Omental fat pad (tissue), 4 donors: ENCODE measurements around the gene TAAR9. TPM values are rescaled to one million over a fixed set of nuclear protein-coding genes. Genes with fewer than 3 reads are reported as not detected.
"Not testable (repeated sequence)": the region's sequence is repeated elsewhere in the genome, so short reads cannot be mapped to it uniquely, and the experiment has no call there.

Experiments
- ATAC-seq: fragments of 150-250 bp; one replicate; pipeline ENCODE4 v1.9.1; 2016; ENCODE audit warnings: mild to moderate bottlenecking, moderate library complexity; ENCODE audit not compliant: low FRiP score
- DNase-seq: peaks from one replicate; pipeline ENCODE4 v3.0.0-alpha.2; 2019; ENCODE audit warnings: low spot score
- total RNA-seq, 4 donors: library from RNA; depleted of rRNA; stranded (reverse); fragments of >200 nt; gene quantifications; one replicate each; pipeline ENCODE4 v1.1.0, GENCODE V29; 2016
- TF ChIP-seq, protein P1 (sequence below), 3 donors: fragments of 450-650 bp; IDR thresholded peaks; one replicate each; pipeline ENCODE4 v1.5.1; 2016 to 2017; ENCODE audit warnings: antibody characterized with exemption in 3 of 3, mild to moderate bottlenecking in 3 of 3, moderate library complexity in 2 of 3

The TAAR9 gene
- total RNA-seq, 4 donors from 2014 or later, result not detected

DNA sequence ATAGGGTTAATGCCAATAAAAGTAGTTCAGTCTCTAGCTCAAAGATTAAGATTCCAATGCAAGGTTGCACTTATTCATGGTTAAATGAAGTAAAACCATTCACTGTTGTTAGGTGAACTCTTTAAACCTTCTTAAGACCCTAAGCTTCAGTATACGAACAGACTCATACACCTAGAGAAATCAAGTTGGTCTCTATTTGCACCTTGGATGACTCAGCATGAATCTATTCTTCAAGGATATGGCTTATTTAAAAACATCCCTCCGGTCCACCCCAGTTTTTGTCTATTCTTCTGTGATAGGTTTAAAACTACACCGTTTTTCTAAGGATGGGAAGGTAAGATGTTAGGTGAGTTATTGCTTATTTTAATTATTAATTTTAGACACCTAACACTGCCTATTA, 932 bp upstream of the TAAR9 start:
- ATAC-seq (no peak), DNase-seq (no peak)
- TF ChIP-seq, protein P1, sequence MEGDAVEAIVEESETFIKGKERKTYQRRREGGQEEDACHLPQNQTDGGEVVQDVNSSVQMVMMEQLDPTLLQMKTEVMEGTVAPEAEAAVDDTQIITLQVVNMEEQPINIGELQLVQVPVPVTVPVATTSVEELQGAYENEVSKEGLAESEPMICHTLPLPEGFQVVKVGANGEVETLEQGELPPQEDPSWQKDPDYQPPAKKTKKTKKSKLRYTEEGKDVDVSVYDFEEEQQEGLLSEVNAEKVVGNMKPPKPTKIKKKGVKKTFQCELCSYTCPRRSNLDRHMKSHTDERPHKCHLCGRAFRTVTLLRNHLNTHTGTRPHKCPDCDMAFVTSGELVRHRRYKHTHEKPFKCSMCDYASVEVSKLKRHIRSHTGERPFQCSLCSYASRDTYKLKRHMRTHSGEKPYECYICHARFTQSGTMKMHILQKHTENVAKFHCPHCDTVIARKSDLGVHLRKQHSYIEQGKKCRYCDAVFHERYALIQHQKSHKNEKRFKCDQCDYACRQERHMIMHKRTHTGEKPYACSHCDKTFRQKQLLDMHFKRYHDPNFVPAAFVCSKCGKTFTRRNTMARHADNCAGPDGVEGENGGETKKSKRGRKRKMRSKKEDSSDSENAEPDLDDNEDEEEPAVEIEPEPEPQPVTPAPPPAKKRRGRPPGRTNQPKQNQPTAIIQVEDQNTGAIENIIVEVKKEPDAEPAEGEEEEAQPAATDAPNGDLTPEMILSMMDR (IDR thresholded peaks at IDR 0.05), result no peak

DNA sequence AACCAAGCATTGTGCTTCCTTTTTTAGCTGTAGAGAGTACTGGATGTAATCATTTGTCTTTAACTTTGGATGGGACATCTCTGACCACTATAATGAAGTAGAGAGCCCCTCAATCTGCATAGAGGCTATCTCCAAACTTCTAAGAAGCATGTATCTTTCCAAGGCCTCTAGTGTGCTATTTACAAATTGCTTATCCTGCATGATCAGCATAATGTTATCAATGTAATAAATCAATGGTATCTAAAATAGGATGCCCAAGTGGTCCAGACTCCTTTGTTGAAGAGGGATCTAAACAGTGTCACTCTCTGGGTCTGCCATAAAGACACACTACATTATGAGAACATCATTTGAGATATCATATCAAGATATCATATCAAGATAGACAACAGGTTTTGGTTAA, 6.7 kb downstream of the TAAR9 start:
- ATAC-seq (no peak), DNase-seq (no peak)
- TF ChIP-seq, protein P1 (IDR thresholded peaks at IDR 0.05), result no peak

DNA sequence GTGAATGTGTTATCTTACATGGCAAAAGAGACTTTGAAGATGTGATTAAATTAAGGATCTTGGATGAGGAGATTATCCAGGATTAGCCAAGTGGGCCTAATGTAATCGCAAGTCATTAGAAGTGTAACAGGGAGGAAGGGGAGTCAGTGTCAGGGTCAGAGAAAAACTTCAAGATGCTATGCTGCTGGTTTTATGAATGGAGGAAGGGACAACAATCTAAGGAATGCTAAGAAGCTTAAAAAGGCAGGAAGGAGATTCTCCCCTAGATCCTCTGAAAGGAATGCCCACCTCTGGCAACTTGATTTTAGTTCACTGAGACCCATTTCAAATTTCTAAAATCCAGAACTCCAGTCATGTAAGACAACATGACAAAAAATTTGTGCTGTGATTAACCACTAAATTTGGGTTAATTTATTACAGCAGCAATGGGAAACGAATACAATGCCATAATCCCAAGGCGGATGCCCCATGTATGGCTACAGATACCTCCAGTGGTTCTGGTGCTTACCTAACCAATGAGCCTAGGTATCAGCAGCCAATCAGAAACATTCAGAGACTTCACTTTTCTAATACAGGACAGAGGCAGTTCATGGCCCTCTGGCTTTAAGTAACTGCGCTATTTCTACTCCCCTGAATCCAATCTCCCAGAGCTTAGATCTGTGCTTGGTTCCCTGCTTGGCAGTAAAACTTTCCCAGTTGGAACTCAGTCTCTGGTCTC, 10.8 kb downstream of the TAAR9 start:
- TF ChIP-seq, protein P1 (IDR thresholded peaks at IDR 0.05), result no peak
- DNase-seq, result no peak
- ATAC-seq, result no peak

DNA sequence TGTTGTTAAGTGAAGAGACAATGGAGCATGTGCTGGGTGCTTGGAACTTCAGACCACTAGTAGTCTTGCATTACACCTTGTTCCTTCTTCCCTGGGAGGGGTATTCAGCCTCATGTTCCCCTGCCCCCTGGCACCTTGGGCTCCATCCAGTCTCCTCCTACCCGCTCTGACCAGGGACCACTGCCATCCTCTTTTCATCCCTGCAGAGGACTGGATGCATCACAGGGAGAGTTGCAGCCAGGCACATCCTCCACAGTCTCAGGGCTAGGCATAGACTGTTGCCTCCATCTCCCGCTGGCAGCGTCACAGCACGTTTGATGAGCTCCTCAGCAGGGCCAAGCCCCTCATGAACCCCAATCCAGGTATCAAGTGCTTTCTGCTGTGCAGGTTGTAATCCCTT, 13.1 kb downstream of the TAAR9 start:
- DNase-seq, result no peak
- TF ChIP-seq, protein P1 (IDR thresholded peaks at IDR 0.05), result no peak
- ATAC-seq, result no peak

DNA sequence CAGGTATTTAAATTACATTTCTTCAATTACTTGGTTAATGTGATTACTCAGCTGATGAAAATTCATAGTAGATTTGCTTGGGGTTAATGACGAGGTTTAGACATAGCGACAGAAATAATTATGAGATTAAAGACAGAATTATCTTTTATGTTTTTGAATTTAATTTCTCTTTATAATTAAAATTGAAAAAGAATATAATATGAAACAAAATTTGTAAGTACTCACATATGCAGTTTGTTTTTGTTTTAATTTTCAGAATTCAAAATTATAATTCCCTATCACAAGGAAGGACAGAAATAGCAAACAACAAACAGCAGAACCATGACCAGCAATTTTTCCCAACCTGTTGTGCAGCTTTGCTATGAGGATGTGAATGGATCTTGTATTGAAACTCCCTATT, 14.3 kb downstream of the TAAR9 start, which contains the start of gene TAAR8:
TSS of gene TAAR8 (plus strand) at position 301 of the 400 bp plus-strand sequence. CDS start at position 322, 21 bp downstream.
- ATAC-seq (no peak), DNase-seq (no peak)
- TF ChIP-seq, protein P1 (IDR thresholded peaks at IDR 0.05), result no peak

DNA sequence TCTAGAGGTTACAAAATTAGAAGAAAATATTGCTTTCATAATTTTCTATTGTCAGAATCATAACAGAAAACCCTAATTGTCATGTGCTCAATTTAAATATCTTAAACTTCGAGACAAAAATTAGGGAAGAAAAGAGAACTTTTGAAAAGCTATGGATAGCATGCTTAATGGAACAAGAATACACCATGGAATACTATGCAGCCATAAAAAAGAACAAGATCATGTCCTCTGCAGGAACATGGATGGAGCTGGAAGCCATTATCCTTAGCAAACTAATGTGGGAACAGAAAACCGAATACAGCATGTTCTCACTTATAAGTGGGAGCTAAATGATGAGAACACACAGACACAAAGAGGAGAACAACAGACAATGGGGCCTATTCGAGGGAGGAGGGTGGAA, 22.0 kb downstream of the TAAR9 start:
- not testable (repeated sequence) for ATAC-seq, DNase-seq

DNA sequence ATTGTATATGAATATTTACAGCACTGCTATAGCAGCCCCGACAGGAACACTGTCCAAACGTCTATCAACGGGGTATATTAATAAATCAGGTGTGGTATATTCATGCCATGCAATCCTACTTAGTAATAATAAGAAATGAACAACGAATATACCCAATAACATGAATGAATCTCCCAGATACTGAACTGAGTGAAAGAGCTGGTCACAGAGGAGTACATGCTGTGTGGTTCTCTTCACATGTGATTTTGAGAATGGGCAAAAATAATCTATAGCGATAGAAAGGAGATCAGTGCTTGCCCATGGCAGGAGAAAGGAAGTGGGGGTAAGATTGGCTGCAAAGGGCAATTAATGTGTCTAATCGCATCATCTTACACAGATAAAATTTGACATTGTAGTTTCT, 28.3 kb downstream of the TAAR9 start:
- TF ChIP-seq, protein P1 (IDR thresholded peaks at IDR 0.05), result no peak
- no peak for ATAC-seq
- DNase-seq, result no peak
